HG03175 (cell line): Measurements from ENCODE around the gene MILR1.
A peak's percentile ranks its signal among the peaks of the same experiment; 100 is the strongest.
"Not testable (repeated sequence)": the region's sequence is repeated elsewhere in the genome, so short reads cannot be mapped to it uniquely, and the experiment has no call there.

Experiments
- ATAC-seq: cut with Tn5 transposase; IDR thresholded peaks from one replicate; pipeline ENCODE4 v1.9.1; 2021; ENCODE audit warnings: mild to moderate bottlenecking, moderate library complexity; ENCODE audit not compliant: unreplicated experiment

The MILR1 gene

DNA sequence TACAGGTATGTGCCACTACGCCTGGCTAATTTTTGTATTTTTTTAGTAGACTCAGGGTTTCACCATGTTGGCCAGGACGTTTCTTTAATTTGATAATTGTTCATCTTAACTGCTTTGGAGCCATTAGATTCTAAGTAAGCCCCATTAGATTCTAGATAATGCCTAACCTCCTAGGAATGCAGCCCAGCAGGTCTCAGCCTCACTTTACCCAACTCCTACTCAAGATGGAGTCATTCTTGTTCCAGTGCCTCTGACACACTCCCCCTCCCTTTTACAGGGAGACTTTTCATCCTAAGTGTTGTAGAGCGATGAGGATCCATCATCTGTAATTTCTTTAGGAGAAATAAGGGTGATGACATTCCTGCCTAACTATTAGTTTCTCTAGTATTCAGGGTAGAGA lies 23.7 kb upstream of the MILR1 start:
- no peak for ATAC-seq

DNA sequence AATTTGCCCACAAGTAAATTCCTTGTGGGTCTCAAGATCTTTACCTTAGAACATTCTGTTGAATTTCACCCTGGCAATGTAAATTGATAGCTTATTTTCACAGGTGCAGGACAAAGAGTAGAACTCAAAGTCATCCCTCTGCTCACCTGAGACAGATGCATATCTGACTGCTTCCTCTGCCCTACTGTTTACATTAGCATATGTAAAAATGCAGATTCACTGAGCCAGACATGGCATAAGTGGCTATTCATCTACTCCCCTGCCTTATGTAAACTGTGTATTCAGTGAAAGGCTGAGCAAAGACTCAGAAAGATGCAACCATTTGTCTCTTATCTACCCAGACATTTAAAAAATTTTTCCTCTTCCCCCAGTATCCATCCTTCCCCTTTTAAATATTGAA lies 22.3 kb upstream of the MILR1 start:
- no peak for ATAC-seq

DNA sequence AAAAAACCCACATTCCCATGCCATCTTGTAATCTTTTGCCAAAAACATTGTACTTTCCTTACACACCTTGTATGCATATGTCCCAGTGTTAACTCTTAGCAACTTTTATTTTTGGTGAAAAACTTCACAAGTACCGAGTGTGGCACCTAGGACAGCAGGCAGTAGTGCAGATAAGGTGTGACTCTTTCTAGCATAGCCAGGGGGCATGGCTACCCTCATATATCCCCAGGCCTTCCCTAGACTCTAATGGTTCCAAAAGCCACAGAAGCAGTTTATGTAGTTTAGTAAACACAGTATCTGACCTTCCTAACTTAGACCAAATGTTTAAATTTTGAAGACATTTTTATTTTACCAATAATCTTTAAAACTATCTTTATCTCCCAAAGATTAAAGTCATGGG lies 20.5 kb upstream of the MILR1 start:
- no peak for ATAC-seq

DNA sequence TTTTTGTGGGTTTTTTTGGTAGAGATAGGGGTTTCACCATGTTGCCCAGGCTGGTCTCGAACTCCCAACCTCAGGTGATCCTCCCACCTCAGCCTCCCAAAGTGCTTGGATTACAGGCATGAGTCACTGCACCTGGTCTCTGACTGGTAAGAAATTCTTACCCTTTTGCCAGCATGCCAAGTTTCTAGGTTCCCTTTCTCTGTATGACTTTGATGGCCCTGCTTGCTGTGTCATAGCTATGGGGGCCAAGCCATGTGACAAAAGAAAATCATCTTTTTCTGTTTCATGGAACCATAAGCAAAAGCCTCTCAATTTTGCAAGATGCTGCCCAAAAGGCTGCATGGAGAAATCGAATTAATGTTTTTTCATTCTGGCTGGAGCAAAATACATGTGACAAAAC lies 18.9 kb upstream of the MILR1 start:
- ATAC-seq: not testable (repeated sequence)

DNA sequence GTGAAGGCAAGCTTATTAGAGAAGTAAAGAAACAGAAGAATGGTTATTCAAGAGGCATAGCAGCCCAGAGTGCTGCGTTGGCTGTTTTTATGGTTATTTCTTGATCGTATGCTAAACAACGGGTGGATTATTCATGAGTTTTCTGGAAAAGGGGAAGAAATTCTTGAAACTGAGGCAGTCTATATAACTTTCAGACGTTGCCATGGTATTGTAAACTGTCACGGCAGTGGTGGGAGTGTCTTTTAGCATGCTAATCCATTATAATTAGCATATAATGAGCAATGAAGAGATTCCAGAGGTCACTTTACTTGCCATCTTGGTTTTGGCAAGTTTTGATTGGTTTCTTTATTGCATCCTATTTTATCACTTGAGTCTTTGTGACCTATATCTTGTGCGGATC lies 17.4 kb upstream of the MILR1 start:
- no peak for ATAC-seq

DNA sequence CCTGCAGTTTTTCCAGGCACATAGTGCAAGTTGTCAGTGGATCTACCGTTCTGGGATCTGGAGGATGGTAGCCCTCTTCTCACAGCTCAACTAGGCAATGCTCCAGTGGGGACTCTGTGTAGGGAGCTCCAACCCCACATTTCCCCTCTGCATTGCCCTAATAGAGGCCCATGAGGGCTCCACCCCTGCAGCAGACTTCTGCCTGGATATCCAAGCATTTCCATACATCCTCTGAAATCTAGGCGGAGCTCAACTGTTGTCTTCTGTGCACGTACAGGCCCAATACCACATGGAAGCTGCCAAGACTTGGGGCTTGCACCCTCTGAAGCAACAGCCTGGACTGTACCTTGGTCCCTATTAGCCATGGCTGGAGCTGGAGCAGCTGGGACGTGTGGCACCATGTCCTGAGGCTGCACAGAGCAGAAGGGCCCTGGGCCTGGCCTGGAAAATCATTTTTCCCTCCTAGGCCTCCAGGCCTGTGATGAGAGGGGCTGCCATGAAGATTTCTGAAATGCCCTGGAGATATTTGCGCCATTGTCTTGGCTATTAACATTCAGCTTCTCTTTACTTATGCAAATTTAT lies 10.9 kb upstream of the MILR1 start:
- ATAC-seq: no peak

DNA sequence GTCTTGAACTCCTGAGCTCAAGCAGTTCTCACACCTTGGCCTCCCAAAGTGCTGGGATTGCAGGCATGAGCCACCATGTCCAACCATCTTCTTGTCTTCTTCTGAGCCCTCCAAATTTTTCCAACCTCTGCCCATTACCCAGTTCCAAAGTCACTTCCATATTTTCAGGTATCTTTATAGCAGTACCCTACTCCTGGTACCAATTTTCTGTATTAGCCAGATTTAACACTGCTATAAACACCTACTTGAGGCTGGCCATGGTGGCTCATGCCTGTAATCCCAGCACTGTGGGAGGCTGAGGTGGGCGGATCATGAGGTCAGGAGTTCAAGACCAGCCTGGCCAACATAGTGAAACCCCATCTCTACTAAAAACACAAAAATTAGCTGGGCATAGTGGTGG lies 9.4 kb upstream of the MILR1 start:
- not testable (repeated sequence) for ATAC-seq

DNA sequence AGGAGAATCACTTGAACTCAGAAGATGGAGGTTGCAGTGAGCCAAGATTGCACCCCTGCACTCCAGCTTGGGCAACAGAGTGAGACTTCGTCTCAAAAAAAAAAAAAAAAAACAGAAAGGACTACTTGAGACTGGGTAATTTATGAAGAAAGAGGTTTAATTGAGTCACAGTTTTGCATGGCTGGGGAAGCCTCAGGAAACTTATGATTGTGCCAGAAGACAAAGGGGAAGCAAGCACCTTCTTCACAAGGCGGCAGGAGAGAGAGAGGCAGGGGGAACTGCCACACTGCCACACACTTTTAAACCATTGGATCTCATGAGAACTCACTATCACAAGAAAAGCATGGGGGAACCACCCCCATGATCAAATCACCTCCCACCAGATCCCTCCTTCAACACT lies 9.0 kb upstream of the MILR1 start:
- ATAC-seq: no peak

DNA sequence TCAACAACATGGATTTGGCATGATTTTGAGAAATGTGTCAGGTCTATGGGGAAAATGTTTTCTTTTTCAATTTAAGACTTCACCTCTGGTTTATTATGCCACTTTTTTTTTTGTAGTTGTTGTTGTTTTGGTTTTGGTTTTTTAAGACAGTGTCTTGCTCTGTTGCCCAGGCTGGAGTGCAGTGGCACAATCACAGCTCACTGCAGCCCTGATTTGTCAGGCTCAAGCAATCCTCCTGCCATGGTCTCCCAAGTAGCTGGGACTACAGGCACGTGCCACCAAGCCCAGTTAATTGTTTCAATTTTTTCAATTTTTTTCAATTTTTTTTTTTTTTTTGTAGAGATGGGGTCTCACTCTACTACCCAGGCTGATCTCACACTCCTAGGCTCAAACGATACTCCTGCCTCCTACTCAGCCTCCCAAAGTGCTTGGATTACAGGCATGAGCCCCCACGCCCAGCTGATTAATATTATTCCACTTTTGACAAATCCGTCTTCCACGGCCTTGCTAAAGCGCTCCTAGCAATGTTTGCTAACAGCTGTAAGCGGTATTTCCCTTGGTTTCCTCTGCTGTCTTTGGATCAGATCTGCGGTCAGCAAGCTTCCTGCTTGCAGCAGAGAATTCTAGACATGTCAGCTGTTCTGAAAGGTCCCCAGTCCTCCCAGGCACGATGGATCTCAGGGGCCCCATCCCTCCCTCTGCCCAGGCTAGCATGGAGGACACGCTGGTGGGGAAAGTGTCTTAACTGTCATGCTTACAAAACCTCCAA lies 7.0 kb upstream of the MILR1 start:
- ATAC-seq: no peak

DNA sequence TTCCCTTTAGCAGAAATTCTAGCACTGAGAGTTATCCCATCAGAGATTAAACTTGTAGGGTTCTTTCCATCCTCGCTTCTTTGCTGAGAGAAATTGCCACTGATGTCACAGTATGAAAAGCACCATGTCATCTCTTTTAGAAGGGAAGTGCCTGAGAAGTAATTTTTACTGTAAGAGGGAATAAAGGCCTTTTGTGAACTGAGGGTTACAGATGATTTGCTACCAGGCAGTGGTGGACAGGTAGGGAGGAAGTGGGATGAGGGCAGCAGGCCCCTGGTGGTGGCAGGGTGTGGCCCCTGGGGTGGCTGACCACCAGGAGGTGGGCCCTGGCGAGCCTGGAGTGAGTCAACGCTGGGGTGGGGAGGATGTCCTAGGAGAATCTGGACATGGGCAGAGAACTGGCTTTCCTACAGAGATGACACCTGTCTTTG lies 6.4 kb upstream of the MILR1 start:
- no peak for ATAC-seq

DNA sequence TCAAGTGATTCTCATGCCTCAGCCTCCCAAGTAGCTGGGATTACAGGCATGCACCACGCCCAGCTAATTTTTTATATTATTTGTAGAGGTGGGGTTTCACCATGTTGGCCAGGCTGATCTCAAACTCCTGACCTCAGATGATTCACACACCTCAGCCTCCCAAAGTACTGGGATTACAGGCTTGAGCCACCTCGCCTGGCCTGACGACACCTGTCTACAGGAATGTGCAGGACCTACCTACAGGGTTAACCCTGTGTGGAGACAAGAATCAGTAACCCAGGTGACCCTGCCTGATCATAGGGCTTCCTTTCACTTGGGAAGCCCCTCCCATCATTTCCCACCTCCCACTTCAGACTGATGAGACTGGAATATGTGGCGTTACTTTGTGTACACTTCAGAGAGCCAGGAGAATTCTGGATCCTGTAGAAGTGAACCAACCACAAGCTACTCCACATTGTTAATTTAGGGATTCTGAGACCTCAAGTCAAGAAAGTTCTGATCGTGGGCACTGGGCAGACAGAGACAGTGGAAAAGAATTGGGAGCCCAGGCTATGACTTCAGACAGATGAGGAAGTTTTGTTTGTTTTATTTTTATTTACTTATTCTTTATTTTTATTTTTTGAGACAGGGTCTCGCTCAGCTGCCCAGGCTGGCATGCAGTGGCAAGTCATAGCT lies 5.7 kb upstream of the MILR1 start:
- no peak for ATAC-seq

DNA sequence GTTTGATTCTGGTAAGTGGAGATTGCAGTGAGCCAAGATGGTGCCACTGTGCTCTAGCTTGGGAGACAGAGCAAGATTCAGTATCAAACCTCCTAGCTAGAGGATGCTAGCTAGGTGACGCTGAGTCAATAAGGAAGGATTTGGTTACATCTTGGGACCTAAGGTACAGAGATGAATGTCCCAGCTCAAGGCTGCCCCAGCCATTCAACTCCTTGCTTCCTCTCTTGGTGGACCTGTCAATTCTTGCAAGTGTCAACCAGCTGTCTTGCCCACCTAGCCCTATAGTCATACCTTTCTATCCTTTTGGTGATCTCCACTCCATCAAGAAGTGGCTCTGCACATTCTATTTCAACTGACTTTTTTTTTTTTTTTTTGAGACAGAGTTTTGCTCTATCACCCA lies 1.4 kb upstream of the MILR1 start:
- no peak for ATAC-seq

DNA sequence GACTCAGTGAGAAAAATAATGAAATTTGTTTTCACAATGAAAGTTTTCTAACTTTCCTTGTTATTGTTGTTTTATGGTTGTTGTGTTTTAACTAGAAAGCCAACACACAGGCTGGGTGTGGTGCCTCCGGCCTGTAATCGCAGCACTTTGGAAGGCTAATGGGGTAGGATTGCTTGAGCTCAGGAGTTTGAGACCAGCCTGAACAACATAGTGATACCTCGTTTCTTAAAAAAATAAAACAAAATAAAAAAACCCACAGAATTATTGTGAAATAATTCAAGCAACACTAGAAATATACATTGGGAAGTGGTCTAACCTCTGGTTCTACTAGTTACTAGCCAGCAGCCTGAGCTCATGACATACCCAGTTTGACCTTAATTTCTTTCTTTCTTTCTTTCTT lies 630 bp downstream of the MILR1 start:
- ATAC-seq: no peak

DNA sequence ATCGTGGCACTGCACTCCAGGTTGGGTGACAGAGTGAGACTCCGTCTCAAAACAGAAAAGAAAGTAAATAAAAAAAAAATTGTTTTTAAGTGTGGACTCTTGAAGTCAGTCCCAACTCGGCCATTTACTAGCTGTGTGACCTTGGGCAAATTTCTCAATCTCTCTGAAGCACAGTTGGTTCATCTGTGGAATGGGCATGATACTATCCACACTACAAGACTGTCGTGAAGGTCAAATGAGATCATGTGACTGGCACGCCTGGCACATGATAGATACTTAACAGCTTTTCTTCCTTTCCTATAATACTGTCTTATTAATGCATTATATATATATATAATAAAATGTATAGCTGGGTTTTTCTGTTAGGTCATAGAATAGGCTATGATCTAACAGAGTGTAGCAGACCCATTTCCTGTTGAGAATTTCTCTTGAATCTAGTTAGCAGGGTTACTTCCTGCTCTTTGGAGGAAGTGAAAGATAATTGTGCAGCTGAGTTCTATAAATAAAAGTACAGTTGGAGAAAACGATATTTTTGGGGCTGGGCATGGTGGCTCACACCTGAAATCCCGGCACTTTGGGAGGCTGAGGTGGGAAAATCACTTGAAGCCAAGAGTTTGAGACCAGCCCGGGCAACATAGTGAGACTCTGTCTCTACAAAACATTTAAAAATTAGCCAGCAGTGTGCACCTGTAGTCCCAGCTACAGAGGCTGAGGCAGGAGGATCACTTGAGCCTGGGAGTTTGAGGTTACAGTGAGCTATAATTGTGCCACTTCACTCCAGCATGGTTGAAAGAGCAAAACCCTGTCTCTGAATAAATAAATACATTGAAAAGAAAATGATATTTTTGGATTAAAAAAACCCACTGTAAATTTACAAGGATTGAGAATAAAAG lies 7.3 kb downstream of the MILR1 start:
- peak; percentile 64 for ATAC-seq

DNA sequence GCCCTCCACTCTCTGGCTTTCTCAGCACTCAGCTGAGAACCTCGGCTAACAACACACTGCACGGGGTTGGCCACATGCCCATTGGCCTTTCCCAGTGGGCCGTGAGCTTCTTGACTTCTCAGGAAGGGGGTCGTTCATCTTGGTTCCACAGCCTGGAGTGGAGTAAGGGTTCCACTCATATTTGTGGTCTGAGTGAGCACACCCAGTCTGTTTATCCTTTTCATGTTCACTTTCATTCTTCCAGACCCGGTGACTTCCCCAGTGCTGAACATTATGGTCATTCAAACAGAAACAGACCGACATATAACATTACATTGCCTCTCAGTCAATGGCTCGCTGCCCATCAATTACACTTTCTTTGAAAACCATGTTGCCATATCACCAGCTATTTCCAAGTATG lies 8.2 kb downstream of the MILR1 start:
- ATAC-seq: no peak

DNA sequence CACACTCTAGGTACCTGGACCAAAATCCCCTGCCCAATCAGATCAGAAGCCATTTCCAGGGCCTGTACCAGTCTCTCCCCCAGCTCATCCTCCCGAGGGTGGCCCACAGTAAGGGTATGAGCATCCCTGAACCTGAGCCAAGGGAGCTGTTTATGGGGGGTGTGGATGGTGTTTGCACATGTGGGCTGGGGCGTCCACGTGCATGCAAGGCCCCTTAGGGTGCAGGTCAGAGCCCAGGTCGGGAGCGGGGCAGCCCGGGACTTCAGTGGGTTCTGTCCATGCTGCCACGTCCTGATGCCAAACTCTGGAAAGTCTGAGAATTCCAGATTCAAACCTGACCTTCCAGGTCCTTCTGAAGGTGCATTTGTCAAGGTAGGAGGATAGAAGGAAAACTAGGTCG lies 9.8 kb downstream of the MILR1 start:
- ATAC-seq: no peak

DNA sequence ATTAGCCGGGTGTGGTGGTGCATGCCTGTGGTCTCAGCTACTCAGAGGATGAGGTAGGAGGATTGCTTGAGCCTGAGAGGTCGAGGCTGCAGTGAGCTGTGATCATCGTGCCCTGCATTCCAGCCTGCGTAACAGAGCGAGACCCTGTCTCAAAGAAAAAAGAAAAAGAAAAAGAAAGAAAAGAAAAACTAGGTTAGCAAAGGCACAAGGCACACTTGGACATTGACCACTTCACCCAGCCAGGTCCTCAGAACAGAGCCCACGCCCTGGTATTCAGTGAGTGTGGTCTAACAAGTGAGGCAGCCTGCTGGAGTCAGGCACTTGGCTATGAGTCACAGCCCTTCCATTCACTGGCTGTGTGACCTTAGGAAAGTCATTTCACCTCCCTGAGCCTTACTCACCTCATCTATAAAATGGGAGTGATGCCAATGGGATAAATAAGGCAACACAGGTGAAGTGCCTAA lies 10.4 kb downstream of the MILR1 start:
- ATAC-seq: no peak

DNA sequence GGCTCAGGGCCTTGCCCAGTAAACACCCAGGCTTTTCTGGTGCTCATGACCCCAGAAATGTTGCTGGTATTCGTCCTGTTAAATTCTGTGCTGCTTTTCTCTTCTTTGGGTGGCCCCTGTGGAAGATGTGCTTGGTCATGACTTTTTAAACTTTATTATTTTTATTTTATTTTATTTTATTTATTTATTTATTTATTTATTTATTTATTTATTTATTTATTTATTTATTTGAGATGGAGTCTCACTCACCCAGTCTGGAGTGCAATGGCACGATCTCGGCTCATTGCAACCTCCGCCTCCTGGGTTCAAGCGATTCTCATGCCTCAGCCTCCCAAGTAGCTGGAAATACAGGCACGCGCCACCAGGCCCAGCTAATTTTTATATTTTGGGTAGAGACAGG lies 10.9 kb downstream of the MILR1 start:
- ATAC-seq: not testable (repeated sequence)

DNA sequence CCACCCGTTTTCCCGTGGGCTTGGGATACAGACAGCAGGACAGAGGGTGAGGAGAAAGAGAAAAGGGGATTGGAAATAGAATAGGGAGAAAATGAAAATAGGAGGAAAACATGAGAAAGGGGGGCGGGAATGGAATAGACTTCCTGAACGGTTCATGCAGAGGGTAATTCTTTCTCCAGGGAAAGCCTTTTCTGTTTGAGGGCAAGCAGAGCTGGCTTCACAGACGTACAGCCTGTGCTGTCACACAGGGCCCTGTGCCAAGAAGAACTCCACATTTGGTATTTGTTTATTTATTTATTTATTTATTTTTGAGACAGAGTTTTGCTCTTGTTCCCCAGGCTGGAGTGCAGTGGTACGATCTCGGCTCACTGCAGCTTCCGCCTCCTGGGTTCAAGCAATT lies 12.0 kb downstream of the MILR1 start:
- no peak for ATAC-seq

DNA sequence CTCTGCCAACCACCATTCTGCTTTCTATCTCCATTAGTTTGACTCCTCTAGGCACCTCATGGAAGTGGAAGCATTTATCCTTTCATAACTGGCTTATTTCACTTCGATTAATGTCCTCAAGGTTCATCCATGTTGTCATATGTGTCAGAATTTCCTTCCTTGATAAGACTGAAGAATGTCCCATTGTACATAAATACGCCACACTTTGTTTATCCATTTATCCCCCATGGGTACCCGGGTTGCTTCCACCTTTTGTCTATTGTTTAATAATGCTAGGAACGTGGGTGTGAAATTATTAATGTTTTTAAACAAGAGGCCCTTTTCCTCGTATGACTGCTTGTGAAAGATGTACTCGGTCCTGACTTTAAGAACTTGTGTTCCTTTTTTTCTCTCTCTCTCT lies 12.9 kb downstream of the MILR1 start:
- no peak for ATAC-seq

DNA sequence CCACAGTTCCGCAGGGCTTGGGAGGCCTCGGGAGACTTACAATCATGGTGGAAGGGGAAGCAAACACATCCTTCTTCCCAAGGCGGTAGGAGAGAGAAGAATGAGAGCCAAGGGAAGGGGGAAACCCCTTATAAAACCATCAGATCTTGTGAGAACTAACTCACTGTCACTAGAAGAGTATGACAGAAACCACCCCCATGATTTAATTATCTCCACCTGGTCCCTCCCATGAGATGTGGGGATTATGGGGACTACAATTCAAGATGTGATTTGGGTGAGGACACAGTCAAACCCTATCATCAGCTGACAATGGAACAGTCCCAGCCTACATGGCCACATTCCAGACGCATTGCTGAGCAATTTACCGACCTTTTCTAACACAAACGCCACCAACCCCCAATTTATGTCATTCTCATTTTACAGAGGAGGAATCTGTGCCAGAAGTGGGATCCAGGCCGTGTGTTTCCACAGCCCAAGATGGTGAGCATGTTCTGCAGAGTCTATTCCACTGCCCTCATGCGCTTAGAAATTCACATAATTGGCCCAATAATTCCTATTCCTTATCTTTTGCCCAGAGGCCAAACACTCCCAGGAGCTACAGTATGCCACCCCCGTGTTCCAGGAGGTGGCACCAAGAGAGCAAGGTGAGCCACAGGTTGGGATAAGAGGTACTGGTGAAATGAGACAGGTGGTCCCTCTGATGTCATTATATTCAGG lies 17.3 kb downstream of the MILR1 start:
- ATAC-seq: no peak
